ENCODE results near the gene C4A. TPM values are rescaled to one million over a fixed set of nuclear protein-coding genes. Genes with fewer than 3 reads are reported as not detected.

Gene C4A
- total and polyA plus RNA-seq, 10 of the 15 experiments (the other 5 are each of a cell fraction or from before 2014, with no cell fraction given) = 0.13 to 5.4 (median 0.88) TPM; not detected in 1

- H2AFZ ChIP-seq (ENCODE audit: control insufficient read depth, low read depth, low read length) = no peak overlapping the region
- 11% methylated on average over 6 of the region's 6 CpGs for WGBS (ENCODE audit: insufficient coverage, insufficient replicate concordance, low lambda C conversion rate, missing lambda C conversion rate)
- FAIRE-seq = no peak
- ChIA-PET RAD21 (ENCODE audit: unreplicated experiment) (interaction anchor here (0.8 kb wide), 1 partner anchor 665 kb away, joined by 3 read pairs; no protein-coding TSS in a partner anchor), POLR2A (no interaction called here), CTCF (interaction anchor here (0.6 to 1.2 kb wide), 4 partner anchors 16 to 107 kb away, joined by 3 to 6 read pairs (median 3); no protein-coding TSS in a partner anchor), SMC1A (ENCODE audit: uncharacterized antibody, unreplicated experiment) (interaction anchor here (0.6 kb wide), 1 partner anchor 117 kb away, joined by 3 read pairs; no protein-coding TSS in a partner anchor)
- no peak overlapping the region for H3K4me3 ChIP-seq
- no peaks in the 10 kb centered on the region for H3K4me1 ChIP-seq (ENCODE audit: control insufficient read depth, insufficient read depth, low read length)
- no peak overlapping the region for H3K27ac ChIP-seq (ENCODE audit: control insufficient read depth, insufficient read depth)
- no peaks in the 10 kb centered on the region for H4K20me1 ChIP-seq (ENCODE audit: control insufficient read depth, insufficient read depth)
- no peak overlapping the region for H3K4me2 ChIP-seq (ENCODE audit: control insufficient read depth, insufficient read depth)
- H3K79me2 ChIP-seq (ENCODE audit: control insufficient read depth, insufficient read depth, low read length) = no peaks in the 10 kb centered on the region
- no peak overlapping the region for H3K9ac ChIP-seq (ENCODE audit: control insufficient read depth, insufficient read depth, low read length)
- TF ChIP-seq RB1 (IDR thresholded peaks at IDR 0.05; ENCODE audit: borderline replicate concordance) = no peak
- TF ChIP-seq JUNB (IDR thresholded peaks at IDR 0.05) = no peak
- no peak for TF ChIP-seq SMAD1 (IDR thresholded peaks at IDR 0.05; ENCODE audit: low read depth, partially characterized antibody)
- TF ChIP-seq SIX5 (IDR thresholded peaks at IDR 0.05; ENCODE audit: low read depth, low read length, severe bottlenecking) = no peak
- TF ChIP-seq CHD1 (IDR thresholded peaks at IDR 0.05; ENCODE audit: low read depth, low read length) = no peak
- no peak for TF ChIP-seq CREB1 (IDR thresholded peaks at IDR 0.05; ENCODE audit: low read depth)
- TF ChIP-seq, protein P1, sequence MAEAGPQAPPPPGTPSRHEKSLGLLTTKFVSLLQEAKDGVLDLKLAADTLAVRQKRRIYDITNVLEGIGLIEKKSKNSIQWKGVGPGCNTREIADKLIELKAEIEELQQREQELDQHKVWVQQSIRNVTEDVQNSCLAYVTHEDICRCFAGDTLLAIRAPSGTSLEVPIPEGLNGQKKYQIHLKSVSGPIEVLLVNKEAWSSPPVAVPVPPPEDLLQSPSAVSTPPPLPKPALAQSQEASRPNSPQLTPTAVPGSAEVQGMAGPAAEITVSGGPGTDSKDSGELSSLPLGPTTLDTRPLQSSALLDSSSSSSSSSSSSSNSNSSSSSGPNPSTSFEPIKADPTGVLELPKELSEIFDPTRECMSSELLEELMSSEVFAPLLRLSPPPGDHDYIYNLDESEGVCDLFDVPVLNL (IDR thresholded peaks at IDR 0.05; ENCODE audit: low read depth, low read length) = no peak
- no peak for TF ChIP-seq ZNF207 (IDR thresholded peaks at IDR 0.05; ENCODE audit: borderline replicate concordance)
- no peak for TF ChIP-seq BMI1 (IDR thresholded peaks at IDR 0.05; ENCODE audit: borderline replicate concordance)
- TF ChIP-seq CEBPB (IDR thresholded peaks at IDR 0.05; ENCODE audit: borderline replicate concordance in 1 of 2, low read depth in 2 of 2, low read length in 2 of 2) = no peak
- TF ChIP-seq ZBTB11 (CRISPR knock-in tag; IDR thresholded peaks at IDR 0.05) = no peak
- TF ChIP-seq STAT1 (conservative IDR thresholded peaks at IDR 0.05) = no peak
- no peak for TF ChIP-seq TCF12 (IDR thresholded peaks at IDR 0.05; ENCODE audit: low read depth, low read length)
- TF ChIP-seq NKRF (conservative IDR thresholded peaks at IDR 0.05) = no peak
- TF ChIP-seq ESRRA (IDR thresholded peaks at IDR 0.05; ENCODE audit: low read length) = no peak
- TF ChIP-seq E2F8 (IDR thresholded peaks at IDR 0.05; ENCODE audit: low read depth, partially characterized antibody) = no peak
- no peaks in the 10 kb centered on the region for H3K9me3 ChIP-seq (replicated peaks; ENCODE audit: control insufficient read depth, insufficient read depth, low read length)
- intact Hi-C loops (cut with micrococcal nuclease; ENCODE audit: unreplicated experiment) = loop anchor here (10.0 kb wide), 1 partner anchor 107 kb away; the partner anchor contains the start of genes PPT2 and PRRT1
- in situ Hi-C loops (cut with MboI) = no loop called here
- BruUV-seq (replicated peaks) = no TSS peak
- peaks cover 0 to 3% of the 10 kb centered on the region in 2 experiments; a peak in 2 of 4 replicates for H3K27me3 ChIP-seq (replicated peaks in 1 of 2; ENCODE audit: control insufficient read depth in 2 of 2, insufficient read depth in 2 of 2, low read length in 1 of 2)
- no peak for DNase-seq (ENCODE audit: low read depth, low spot score)
- no peaks in the 10 kb centered on the region for H3K36me3 ChIP-seq (ENCODE audit: control insufficient read depth in 2 of 2, insufficient read depth in 2 of 2, low read length in 1 of 2)
- ATAC-seq = no peak
Observed at GRCh38 chr6:32047539-32047854, 65.6 kb downstream of the C4A start.

Measured in GM12878 (cell line).